CD4-positive, CD25-positive, alpha-beta regulatory T cell (primary cell): ENCODE data around the gene SAMD4A. TPM values are rescaled to one million over a fixed set of nuclear protein-coding genes. Genes with fewer than 3 reads are reported as not detected.
A peak's percentile ranks its signal among the peaks of the same experiment; 100 is the strongest.
"Not testable (repeated sequence)": the region's sequence is repeated elsewhere in the genome, so short reads cannot be mapped to it uniquely, and the experiment has no call there.

Source experiments
- ATAC-seq, 2 donors: fragments of 150-1000 bp; cut with Tn5 transposase; one replicate each; pipeline ENCODE4 v1.10.0; 2021; ENCODE audit warnings: low read depth in 2 of 2, moderate number of reproducible peaks in 2 of 2, moderate library complexity in 1 of 2
- DNase-seq, 3 donors: peaks; one replicate each; pipeline versions ENCODE4 v3.0.0 to v3.0.0-alpha.2; 2012 to 2022; ENCODE audit warnings: mixed read lengths in 1 of 3
- H3K27ac ChIP-seq: one replicate; pipeline ENCODE4 v1.7.0; 2013; ENCODE audit warnings: mild to moderate bottlenecking, low read length; ENCODE audit not compliant: insufficient read depth, poor library complexity, severe bottlenecking
- H3K27me3 ChIP-seq: one replicate; pipeline ENCODE4 v1.7.0; 2013; ENCODE audit warnings: low read length; ENCODE audit not compliant: control insufficient read depth, insufficient read depth
- H3K36me3 ChIP-seq: one replicate; pipeline ENCODE4 v1.7.0; 2013; ENCODE audit warnings: mild to moderate bottlenecking, low read length, moderate library complexity; ENCODE audit not compliant: control insufficient read depth, insufficient read depth
- H3K4me1 ChIP-seq: 2 replicates; pipeline ENCODE4 v1.7.0; 2013; ENCODE audit warnings: mild to moderate bottlenecking, low read length; ENCODE audit not compliant: insufficient read depth, control insufficient read depth, poor library complexity, severe bottlenecking
- H3K4me3 ChIP-seq: one replicate; pipeline ENCODE4 v1.7.0; 2013; ENCODE audit warnings: low read depth, mild to moderate bottlenecking, low read length, moderate library complexity
- H3K9me3 ChIP-seq, 2 experiments: 1 replicate in 1 of 2; 2 replicates in 1 of 2; pipeline ENCODE4 v1.7.0; 2013; ENCODE audit warnings: low read length in 2 of 2, mild to moderate bottlenecking in 1 of 2, moderate library complexity in 1 of 2; ENCODE audit not compliant: control insufficient read depth in 2 of 2
- H3K27ac Mint-ChIP-seq, 3 donors: one replicate each; pipeline ENCODE4 v1.8.0; 2020 to 2022; ENCODE audit warnings: mild to moderate bottlenecking in 3 of 3, mixed read lengths in 3 of 3, moderate library complexity in 2 of 3
- H3K27me3 Mint-ChIP-seq: one replicate; pipeline ENCODE4 v1.8.0; 2022; ENCODE audit warnings: mild to moderate bottlenecking, mixed read lengths
- H3K36me3 Mint-ChIP-seq: one replicate; pipeline ENCODE4 v1.8.0; 2020; ENCODE audit warnings: mixed read lengths
- H3K4me1 Mint-ChIP-seq, 4 donors: one replicate each; pipeline ENCODE4 v1.8.0; 2020 to 2022; ENCODE audit warnings: mixed read lengths in 4 of 4, mild to moderate bottlenecking in 1 of 4
- H3K4me3 Mint-ChIP-seq, 4 donors: one replicate each; pipeline ENCODE4 v1.8.0; 2020 to 2022; ENCODE audit warnings: mild to moderate bottlenecking in 4 of 4, mixed read lengths in 4 of 4, moderate library complexity in 3 of 4
- H3K9me3 Mint-ChIP-seq, 7 donors: one replicate each; pipeline ENCODE4 v1.8.0; 2020 to 2022; ENCODE audit warnings: mixed read lengths in 7 of 7, mild to moderate bottlenecking in 3 of 7, moderate library complexity in 2 of 7
- polyA plus RNA-seq, 4 donors: library from polyadenylated mRNA; unstranded; fragments of 300-500 nt; fragmentation: Illumina TruSeq; gene quantifications; one replicate each; pipeline ENCODE4 v1.2.3, GENCODE V29; 2021
- total RNA-seq: library from RNA; stranded (reverse); gene quantifications from one replicate; pipeline ENCODE4 v1.2.3, GENCODE V29; 2022

The SAMD4A gene
- total and polyA plus RNA-seq, 5 donors from 2014 or later: 0.05 to 7.9 (median 0.13) TPM; not detected in 1

GRCh38 chr14:54614296-54614695, 47.4 kb downstream of the SAMD4A start:
- no peak overlapping the region for H3K27ac Mint-ChIP-seq
- peaks cover 0 to 6% (median 0%) of the 10 kb centered on the region in 4 donors for H3K4me1 Mint-ChIP-seq
- Histone ChIP-seq H3K9me3 (no peaks in the 10 kb centered on the region), H3K4me3 (no peak overlapping the region), H3K27ac (no peak overlapping the region), H3K4me1 (no peaks in the 10 kb centered on the region), H3K36me3 (no peaks in the 10 kb centered on the region), H3K27me3 (peaks cover 3% of the 10 kb centered on the region)
- peaks cover 27% of the 10 kb centered on the region for H3K27me3 Mint-ChIP-seq
- DNase-seq (no peak), ATAC-seq (no peak)
- H3K36me3 Mint-ChIP-seq: no peaks in the 10 kb centered on the region
- no peaks in the 10 kb centered on the region for H3K9me3 Mint-ChIP-seq
- H3K4me3 Mint-ChIP-seq: no peak overlapping the region

DNA sequence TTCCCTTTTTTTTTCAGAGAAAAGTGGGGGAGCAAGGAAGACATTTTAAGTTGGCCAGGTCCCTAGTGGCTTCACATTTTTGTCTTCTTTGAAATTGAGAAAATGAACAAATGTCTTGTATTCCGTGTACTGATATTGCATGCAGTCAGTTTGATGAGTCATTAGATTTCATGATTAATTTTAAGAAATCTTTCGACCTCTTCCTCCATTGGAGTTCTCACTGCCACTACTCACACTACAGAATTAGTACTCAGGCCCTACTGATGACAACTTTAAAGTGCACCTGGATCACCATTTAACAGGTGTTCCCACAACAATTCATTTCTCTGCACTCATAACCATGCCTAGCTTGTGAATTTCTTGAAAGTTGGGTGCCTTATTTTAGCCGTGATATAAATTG, 50.5 kb downstream of the SAMD4A start:
- ATAC-seq: no peak
- H3K4me1 ChIP-seq: peaks cover 4% of the 10 kb centered on the region
- H3K4me3 ChIP-seq: no peak overlapping the region
- Mint-ChIP-seq H3K4me1 (peaks cover 4 to 11% (median 5%) of the 10 kb centered on the region in 4 donors), H3K4me3 (no peak overlapping the region), H3K27me3 (peaks cover 14% of the 10 kb centered on the region), H3K9me3 (peaks cover 0 to 4% (median 0%) of the 10 kb centered on the region in 7 donors), H3K36me3 (no peaks in the 10 kb centered on the region), H3K27ac (no peak overlapping the region)
- peak in 1 of 3 donors; percentile 35 for DNase-seq
- H3K27me3 ChIP-seq: no peaks in the 10 kb centered on the region
- H3K9me3 ChIP-seq: no peaks in the 10 kb centered on the region
- H3K36me3 ChIP-seq: no peaks in the 10 kb centered on the region
- no peak overlapping the region for H3K27ac ChIP-seq

GRCh38 chr14:54621686-54622085, 54.8 kb downstream of the SAMD4A start:
- no peak for ATAC-seq
- DNase-seq: no peak
- Mint-ChIP-seq H3K27ac (no peak overlapping the region), H3K4me1 (peaks cover 9 to 27% (median 19%) of the 10 kb centered on the region in 4 donors), H3K9me3 (peaks cover 0 to 4% (median 0%) of the 10 kb centered on the region in 7 donors), H3K36me3 (no peaks in the 10 kb centered on the region), H3K27me3 (no peaks in the 10 kb centered on the region), H3K4me3 (no peak overlapping the region)
- no peak overlapping the region for H3K27ac ChIP-seq
- H3K4me1 ChIP-seq: peaks cover 15% of the 10 kb centered on the region
- no peaks in the 10 kb centered on the region for H3K9me3 ChIP-seq
- H3K27me3 ChIP-seq: no peaks in the 10 kb centered on the region
- no peaks in the 10 kb centered on the region for H3K36me3 ChIP-seq
- H3K4me3 ChIP-seq: no peak overlapping the region

DNA sequence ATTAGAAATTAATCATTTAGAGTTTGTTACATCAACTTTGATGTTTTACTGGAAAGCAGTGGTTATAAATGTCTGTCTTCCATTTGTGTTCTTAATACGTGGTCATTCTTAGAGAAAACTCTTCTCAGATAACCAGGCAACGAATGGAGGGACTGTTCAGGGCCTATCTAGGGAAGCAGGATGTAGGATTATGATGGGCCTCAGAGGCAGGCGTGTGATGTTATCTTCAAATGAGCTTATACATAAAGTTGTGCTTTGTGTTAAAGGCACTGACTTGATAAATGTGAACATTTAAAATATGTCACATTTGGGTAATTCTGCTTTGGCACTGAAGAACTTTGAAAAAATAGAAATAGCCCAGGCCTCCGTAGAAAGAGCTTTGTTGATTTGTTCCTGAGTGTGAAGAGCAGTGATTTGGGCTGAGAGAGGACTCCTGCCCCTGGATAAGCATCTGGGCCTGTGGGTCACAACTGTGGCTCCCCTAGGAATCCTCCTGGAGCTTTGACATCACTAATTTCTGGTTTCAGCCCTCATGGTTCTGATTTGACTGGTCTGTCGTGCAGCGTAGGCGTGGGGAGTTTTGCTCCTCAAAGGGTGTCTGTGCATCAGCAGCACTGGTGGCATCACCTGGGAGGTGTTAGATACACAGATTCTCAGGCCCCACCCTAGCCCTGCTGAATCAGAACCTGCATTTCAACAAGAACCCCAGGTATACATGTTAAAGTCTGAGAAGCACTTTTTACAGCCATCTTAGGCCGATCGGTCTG, 55.4 kb downstream of the SAMD4A start:
- no peaks in the 10 kb centered on the region for H3K36me3 Mint-ChIP-seq
- ATAC-seq: no peak
- peak overlapping the region in 2 of 3 donors; percentile 84 to 91 for H3K27ac Mint-ChIP-seq
- Histone ChIP-seq H3K36me3 (no peaks in the 10 kb centered on the region), H3K9me3 (no peaks in the 10 kb centered on the region), H3K27me3 (no peaks in the 10 kb centered on the region), H3K4me1 (peaks cover 21% of the 10 kb centered on the region), H3K27ac (no peak overlapping the region), H3K4me3 (peak overlapping the region; percentile 17)
- no peaks in the 10 kb centered on the region for H3K27me3 Mint-ChIP-seq
- peaks cover 12 to 34% (median 26%) of the 10 kb centered on the region in 4 donors for H3K4me1 Mint-ChIP-seq
- peak in 1 of 3 donors; percentile 64 for DNase-seq
- H3K9me3 Mint-ChIP-seq: peaks cover 0 to 4% (median 0%) of the 10 kb centered on the region in 7 donors
- H3K4me3 Mint-ChIP-seq: peak overlapping the region; percentile 35 to 74 (median 54)

DNA sequence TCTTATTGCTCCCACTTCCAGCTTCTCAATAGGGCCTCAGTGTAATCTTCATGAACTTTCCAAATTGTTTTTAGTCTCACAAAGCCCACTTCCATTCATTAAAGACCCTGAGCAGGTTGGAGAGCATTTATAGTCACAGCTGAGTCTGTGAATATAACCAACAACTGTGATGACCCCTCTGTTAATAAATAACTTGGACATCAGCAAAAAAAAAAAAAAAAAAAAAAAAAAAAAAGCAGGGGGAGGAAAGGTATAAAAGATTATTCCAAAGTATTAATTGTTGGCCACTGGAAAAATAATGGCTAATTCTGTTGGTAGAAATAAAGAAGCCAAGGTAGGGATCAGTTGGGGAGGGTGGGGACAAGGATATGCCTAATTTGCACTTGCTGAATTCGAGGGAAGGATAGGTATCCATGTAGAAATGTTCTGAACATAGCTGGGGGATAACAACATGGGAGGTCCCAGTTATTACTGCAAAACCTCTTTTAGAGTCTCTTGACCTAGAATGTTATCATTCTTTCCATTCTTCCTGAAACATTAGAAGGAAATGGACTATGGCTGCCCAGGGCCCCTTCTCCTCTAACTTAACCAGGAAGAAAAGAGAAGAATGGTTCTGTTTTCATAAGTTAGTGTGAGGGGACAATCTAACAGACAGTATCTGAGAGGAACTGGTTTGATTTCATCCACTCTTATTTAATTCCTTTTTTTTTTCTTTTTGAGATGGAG, 56.5 kb downstream of the SAMD4A start:
- ATAC-seq (no peak), DNase-seq (no peak)
- H3K9me3 ChIP-seq: no peaks in the 10 kb centered on the region
- no peaks in the 10 kb centered on the region for H3K27me3 ChIP-seq
- no peaks in the 10 kb centered on the region for H3K27me3 Mint-ChIP-seq
- peaks cover 32% of the 10 kb centered on the region for H3K4me1 ChIP-seq
- no peak overlapping the region for H3K27ac ChIP-seq
- no peaks in the 10 kb centered on the region for H3K36me3 Mint-ChIP-seq
- H3K36me3 ChIP-seq: no peaks in the 10 kb centered on the region
- H3K4me3 Mint-ChIP-seq: peak overlapping the region in 3 of 4 donors; percentile 35 to 74 (median 44)
- peak overlapping the region; percentile 17 for H3K4me3 ChIP-seq
- H3K9me3 Mint-ChIP-seq: peaks cover 0 to 4% (median 0%) of the 10 kb centered on the region in 7 donors
- H3K4me1 Mint-ChIP-seq: peaks cover 18 to 42% (median 37%) of the 10 kb centered on the region in 4 donors
- H3K27ac Mint-ChIP-seq: peak overlapping the region in 2 of 3 donors; percentile 84 to 91

GRCh38 chr14:54624005-54624358, 57.1 kb downstream of the SAMD4A start:
- not testable (repeated sequence) for H3K27ac Mint-ChIP-seq, H3K4me3 Mint-ChIP-seq, H3K27me3 ChIP-seq, H3K27ac ChIP-seq, H3K36me3 ChIP-seq, H3K9me3 Mint-ChIP-seq, H3K9me3 ChIP-seq, H3K4me3 ChIP-seq, H3K36me3 Mint-ChIP-seq, DNase-seq, ATAC-seq, H3K27me3 Mint-ChIP-seq
- H3K4me1 Mint-ChIP-seq: peaks cover 22 to 48% (median 41%) of the 10 kb centered on the region in 4 donors
- H3K4me1 ChIP-seq: peaks cover 37% of the 10 kb centered on the region

DNA sequence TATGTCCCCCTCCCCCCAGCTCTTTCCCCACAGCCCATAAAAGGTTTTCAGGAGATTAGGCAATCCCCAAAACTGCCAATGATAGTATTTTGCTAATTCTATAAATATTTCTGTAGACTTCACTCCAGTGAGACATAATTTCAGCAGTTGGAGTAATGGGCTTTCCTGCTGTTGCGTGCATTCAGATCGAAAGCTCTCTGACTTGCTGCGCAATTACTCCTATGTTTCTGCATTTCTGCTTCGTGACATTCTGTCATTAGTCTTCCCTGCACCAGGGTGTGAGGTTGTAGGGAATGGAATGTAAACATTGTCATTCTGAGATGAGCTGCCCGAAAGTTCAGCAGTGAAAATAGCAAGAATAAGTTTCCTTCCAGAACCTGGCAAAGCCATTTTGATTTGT, 58.2 kb downstream of the SAMD4A start:
- Mint-ChIP-seq H3K36me3 (no peaks in the 10 kb centered on the region), H3K9me3 (peaks cover 0 to 2% (median 0%) of the 10 kb centered on the region in 7 donors), H3K27ac (no peak overlapping the region), H3K4me1 (peaks cover 29 to 59% (median 49%) of the 10 kb centered on the region in 4 donors), H3K4me3 (no peak overlapping the region), H3K27me3 (no peaks in the 10 kb centered on the region)
- no peaks in the 10 kb centered on the region for H3K9me3 ChIP-seq
- DNase-seq: no peak
- H3K4me3 ChIP-seq: no peak overlapping the region
- H3K27ac ChIP-seq: no peak overlapping the region
- ATAC-seq: no peak
- H3K4me1 ChIP-seq: peaks cover 49% of the 10 kb centered on the region
- no peaks in the 10 kb centered on the region for H3K27me3 ChIP-seq
- no peaks in the 10 kb centered on the region for H3K36me3 ChIP-seq
